Putamen (tissue), 1 donor: ENCODE data around the gene ANXA10.
"Not testable (repeated sequence)": the region's sequence is repeated elsewhere in the genome, so short reads cannot be mapped to it uniquely, and the experiment has no call there.

Experiments used
- DNase-seq: peaks from one replicate; pipeline ENCODE4 v3.0.0-alpha.2; 2016; ENCODE audit warnings: low spot score

ANXA10 gene

GRCh38 chr4:168162604-168163003 is 70.3 kb downstream of the ANXA10 start:
- DNase-seq: no peak

GRCh38 chr4:168163106-168163505 is 70.8 kb downstream of the ANXA10 start:
- no peak for DNase-seq

- DNase-seq: no peak
Measured at GRCh38 chr4:168164045-168164444, 71.7 kb downstream of the ANXA10 start.

GRCh38 chr4:168164915-168165548 is 72.7 kb downstream of the ANXA10 start:
- no peak for DNase-seq

GRCh38 chr4:168167714-168168284 is 75.5 kb downstream of the ANXA10 start:
- DNase-seq: no peak

- DNase-seq: no peak
Measured at GRCh38 chr4:168174308-168174707, 82.0 kb downstream of the ANXA10 start.

- no peak for DNase-seq
Measured at GRCh38 chr4:168177546-168178149, 85.3 kb downstream of the ANXA10 start.

GRCh38 chr4:168183717-168184571 is 91.6 kb downstream of the ANXA10 start:
- no peak for DNase-seq

GRCh38 chr4:168188754-168189153 is 96.4 kb downstream of the ANXA10 start:
- DNase-seq: no peak

- no peak for DNase-seq
Measured at GRCh38 chr4:168197926-168198325, 105.6 kb downstream of the ANXA10 start.

- DNase-seq: no peak
Measured at GRCh38 chr4:168199260-168199957, 107.1 kb downstream of the ANXA10 start.

GRCh38 chr4:168200685-168201084 is 108.3 kb downstream of the ANXA10 start:
- DNase-seq: no peak

GRCh38 chr4:168203233-168203911 is 111.0 kb downstream of the ANXA10 start:
- no peak for DNase-seq

GRCh38 chr4:168208957-168209614 is 116.7 kb downstream of the ANXA10 start:
- no peak for DNase-seq

GRCh38 chr4:168212656-168213055 is 120.3 kb downstream of the ANXA10 start:
- no peak for DNase-seq

- not testable (repeated sequence) for DNase-seq
Measured at GRCh38 chr4:168213511-168213910, 121.2 kb downstream of the ANXA10 start.

GRCh38 chr4:168218645-168219044 is 126.3 kb downstream of the ANXA10 start:
- DNase-seq: no peak

- no peak for DNase-seq
Measured at GRCh38 chr4:168220893-168221292, 128.6 kb downstream of the ANXA10 start.

- no peak for DNase-seq
Measured at GRCh38 chr4:168221301-168221700, 129.0 kb downstream of the ANXA10 start.
